Activated T-cell treated with anti-CD3 and anti-CD28 coated beads for 4 hours (primary cell): Measurements from ENCODE around the gene CACNA1B.
A peak's percentile ranks its signal among the peaks of the same experiment; 100 is the strongest.
"Not testable (repeated sequence)": the region's sequence is repeated elsewhere in the genome, so short reads cannot be mapped to it uniquely, and the experiment has no call there.

Experiments used
- DNase-seq: peaks from one replicate; pipeline ENCODE4 v3.0.0-alpha.2; 2020

The CACNA1B gene

DNA sequence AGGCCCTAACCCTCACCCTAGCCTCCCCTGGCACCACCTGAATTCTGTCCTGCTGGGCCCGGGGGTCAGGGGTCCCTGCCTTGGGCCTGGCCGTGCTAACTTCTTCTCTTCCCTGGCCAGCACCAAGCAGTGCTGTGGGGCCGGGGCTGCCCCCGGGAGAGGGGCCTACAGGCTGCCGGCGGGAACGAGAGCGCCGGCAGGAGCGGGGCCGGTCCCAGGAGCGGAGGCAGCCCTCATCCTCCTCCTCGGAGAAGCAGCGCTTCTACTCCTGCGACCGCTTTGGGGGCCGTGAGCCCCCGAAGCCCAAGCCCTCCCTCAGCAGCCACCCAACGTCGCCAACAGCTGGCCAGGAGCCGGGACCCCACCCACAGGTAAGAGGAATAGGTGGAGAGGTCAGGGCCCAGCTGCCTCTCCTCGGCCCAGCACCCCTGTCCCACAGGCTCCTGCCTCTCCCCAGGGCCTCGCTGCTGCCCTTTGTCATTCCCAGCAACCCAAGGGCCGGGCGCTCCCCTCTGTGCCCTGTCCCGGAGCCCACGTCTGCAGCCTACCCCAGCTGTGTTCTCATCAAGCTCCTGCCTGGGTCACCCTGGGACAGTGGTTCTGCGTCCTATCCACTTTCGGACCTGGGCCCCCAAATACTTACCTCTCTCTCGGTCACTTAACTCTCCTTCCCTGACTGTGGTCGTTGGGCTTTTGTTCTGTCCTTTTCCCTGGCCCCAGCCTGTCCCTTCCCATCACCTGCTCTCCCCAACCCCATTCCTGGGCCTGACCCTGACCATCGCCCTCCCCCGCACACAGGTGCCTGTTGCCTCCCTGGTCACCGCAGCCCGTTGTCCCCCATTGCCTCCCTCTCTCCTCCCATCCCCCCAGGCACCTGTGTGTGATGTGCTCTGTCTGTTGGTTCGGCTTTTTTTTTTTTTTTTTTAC is 243.2 kb downstream of the CACNA1B start:
- no peak for DNase-seq

DNA sequence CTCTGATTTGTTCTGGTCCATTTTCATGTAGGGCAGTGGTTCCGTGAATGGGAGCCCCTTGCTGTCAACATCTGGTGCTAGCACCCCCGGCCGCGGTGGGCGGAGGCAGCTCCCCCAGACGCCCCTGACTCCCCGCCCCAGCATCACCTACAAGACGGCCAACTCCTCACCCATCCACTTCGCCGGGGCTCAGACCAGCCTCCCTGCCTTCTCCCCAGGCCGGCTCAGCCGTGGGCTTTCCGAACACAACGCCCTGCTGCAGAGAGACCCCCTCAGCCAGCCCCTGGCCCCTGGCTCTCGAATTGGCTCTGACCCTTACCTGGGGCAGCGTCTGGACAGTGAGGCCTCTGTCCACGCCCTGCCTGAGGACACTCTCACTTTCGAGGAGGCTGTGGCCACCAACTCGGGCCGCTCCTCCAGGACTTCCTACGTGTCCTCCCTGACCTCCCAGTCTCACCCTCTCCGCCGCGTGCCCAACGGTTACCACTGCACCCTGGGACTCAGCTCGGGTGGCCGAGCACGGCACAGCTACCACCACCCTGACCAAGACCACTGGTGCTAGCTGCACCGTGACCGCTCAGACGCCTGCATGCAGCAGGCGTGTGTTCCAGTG is 244.0 kb downstream of the CACNA1B start:
- no peak for DNase-seq

DNA sequence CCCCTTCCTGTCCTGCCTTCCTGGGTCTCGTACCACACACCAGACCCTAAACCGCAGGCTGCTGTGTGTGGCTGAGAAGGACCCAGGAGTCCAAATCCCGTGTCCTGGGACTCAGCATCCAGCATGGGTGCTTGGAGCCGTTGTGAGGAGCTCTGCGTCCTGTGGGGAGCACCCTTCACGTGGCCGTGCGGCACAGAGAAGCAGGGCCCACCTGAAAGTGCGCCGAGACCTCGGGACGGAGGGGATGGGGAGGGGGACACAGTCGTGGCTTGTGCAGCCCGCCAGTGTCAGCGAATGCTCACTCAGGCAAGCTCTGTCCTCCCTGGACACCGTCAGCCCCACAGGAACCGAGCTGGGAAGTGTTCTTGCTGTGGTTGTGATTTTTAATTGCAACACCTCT is 244.6 kb downstream of the CACNA1B start:
- DNase-seq: no peak

DNA sequence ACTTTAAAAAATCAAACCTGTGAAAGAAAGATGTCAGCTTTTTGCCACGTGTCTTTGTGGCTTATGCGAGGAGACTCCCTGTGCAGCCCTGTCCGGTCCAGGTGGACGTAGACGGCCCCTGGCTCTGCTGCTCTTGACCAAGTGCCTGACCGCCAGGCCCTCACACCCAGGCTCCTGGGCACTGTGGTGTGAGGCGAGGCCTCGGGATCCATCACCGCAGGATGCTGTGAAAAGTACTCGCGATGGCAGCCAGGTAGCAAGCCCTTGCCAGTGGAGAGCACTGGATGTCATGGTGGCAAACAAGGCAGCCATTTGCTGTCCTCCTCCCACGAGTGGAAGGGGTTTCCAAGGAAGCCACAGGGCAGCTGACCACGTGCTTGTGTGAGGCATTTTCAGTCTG is 245.1 kb downstream of the CACNA1B start:
- DNase-seq: no peak

DNA sequence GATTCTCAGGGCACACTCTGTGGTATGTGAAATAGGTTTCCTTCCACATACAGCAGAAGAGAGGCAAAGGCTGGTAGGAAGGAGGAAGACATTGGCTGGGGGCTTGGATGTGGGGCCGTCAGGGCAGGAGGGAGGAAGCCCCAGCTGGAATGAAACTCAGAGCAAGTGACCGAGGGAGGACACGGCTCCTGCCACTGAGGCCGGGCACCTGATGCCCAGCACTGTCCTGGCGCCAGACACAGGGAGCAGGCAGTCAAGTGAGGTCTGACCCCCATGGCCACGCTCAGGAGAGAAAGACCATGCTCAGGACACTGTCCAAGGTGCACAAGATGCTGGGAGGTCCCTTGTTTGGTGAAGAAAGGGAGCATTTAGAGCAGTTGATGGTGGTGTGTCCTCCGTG is 245.5 kb downstream of the CACNA1B start:
- DNase-seq: no peak

DNA sequence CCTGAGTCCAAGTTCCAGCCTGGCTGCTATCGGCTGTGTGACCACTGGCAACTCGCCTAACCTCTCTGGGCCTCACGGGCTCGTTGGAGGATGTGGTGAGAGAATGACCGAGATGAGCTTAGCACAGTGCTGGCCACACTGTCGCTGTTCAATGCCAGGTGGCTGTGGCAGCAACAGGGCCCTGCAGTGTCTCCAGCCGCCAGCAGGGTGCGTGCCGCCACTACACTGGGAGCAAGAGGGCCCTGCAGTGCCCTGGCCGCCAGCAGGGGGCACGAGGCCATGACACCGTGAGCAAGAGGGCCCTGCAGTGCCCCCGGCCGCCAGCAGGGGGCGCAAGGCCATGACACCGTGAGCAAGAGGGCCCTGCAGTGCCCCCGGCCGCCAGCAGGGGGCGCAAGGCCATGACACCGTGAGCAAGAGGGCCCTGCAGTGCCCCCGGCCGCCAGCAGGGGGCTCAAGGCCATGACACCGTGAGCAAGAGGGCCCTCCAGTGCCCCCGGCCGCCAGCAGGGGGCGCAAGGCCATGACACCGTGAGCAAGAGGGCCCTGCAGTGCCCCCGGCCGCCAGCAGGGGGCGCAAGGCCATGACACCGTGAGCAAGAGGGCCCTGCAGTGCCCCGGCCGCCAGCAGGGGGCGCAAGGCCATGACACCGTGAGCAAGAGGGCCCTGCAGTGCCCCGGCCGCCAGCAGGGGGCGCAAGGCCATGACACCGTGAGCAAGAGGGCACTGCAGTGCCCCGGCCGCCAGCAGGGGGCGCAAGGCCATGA is 248.7 kb downstream of the CACNA1B start:
- not testable (repeated sequence) for DNase-seq

DNA sequence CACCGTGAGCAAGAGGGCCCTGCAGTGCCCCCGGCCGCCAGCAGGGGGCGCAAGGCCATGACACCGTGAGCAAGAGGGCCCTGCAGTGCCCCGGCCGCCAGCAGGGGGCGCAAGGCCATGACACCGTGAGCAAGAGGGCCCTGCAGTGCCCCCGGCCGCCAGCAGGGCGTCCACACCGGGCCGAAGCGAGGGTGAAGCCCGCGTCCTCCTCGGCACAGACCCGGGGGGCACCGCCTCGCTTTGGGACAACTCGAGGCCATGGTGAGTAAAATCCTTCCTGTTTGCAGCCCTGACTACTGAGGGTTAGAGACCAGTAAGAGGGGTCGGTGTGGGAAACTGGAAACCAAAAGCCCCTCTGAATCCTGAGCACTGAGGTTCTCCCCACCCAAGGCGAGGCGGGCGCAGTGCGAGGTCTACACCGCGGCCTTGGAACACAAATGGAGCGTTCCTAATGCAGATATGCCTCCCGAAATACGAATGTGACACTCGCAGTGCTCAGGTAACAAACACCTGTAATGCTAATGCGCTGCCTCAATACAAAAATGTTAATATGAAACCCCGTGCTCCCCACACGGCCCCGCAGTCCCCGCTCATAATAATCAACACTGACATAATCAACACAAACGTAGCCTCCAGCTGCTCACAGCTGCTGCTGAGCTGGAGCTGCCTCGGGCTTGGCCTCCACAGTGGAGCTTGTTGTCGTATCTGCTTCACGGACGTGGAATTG is 249.4 kb downstream of the CACNA1B start:
- not testable (repeated sequence) for DNase-seq

DNA sequence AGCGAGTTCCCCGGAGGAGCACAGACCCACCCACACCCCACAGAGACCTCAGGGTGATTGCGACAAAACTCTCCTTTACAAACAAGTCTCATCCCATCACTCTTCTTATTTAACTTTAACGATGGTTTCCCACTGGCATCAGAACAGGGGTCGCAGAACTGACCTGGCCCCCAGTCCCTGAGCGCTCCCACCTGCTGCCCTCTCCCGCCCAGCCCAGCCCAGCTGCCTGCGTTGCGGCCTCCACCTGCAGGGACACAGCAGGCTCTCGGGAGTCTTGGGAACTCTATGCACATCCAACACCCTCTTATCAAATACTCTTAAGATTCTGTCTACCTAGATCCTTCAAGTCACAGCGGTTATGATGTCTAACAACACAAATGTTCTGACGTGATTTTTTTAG is 250.4 kb downstream of the CACNA1B start:
- not testable (repeated sequence) for DNase-seq

DNA sequence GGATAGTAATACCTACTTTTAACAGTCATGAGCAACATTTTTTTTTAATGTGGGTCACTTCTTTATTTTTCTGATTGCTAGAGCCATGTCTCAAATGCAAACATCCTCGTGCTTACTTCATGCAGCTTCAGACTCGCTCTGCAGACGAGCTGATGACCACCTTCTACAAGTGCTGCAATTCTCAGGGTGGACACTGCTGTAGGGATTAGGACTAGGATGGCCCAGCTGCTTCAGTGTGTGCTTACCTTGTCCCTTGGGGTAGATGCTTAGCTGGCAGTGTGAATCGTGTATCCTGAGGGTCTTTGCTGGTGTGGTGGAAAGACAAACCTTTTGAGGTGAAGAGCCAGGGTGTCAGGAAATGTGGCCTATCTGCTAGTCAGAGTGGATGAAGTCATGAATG is 251.7 kb downstream of the CACNA1B start:
- not testable (repeated sequence) for DNase-seq

DNA sequence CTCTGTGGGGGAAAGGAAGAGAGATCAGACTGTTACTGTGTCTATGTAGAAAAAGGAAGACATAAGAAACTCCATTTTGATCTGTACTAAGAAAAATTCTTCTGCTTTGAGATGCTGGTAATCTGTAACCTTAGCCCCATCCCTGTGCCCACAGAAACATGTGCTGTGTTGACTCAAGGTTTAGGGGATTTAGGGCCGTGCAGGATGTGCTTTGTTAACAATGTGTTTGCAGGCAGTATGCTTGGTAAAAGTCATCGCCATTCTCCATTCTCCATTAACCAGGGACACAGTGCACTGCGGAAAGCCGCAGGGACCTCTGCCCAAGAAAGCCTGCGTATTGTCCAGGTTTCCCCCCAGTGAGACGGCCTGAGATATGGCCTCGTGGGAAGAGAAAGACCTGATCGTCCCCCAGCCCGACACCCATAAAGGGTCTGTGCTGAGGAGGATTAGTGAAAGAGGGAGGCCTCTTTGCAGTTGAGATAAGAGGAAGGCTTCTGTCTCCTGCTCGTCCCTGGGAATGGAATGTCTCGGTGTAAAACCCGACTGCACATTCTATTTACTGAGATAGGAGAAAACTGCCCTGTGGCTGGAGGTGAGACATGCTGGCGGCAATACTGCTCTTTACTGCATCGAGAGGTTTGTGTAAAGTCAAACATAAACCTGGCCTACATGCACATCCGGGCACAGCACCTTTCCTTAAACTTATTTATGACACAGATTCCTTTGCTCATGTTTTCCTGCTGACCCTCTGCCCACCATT is 255.5 kb downstream of the CACNA1B start:
- DNase-seq: not testable (repeated sequence)

DNA sequence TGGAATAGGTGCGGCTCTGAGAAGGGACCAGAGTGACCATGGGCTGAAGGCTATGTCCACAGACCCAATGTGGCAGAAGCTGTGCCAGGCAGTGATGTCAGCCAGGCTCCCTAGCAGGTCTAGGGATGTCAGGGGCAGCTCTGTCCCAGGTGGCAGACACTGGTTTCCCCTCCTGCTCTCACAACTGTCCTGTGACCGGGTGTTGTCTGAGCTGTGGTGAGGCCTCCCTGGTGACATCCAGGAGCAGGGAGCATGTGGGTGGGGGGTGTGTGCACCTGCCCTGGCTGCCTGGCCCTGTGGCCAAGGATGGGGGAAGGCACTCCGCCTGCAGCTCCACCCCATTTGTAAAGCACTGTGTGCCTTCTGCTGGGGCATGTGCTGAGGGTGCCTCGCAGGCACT is 257.0 kb downstream of the CACNA1B start:
- not testable (repeated sequence) for DNase-seq

DNA sequence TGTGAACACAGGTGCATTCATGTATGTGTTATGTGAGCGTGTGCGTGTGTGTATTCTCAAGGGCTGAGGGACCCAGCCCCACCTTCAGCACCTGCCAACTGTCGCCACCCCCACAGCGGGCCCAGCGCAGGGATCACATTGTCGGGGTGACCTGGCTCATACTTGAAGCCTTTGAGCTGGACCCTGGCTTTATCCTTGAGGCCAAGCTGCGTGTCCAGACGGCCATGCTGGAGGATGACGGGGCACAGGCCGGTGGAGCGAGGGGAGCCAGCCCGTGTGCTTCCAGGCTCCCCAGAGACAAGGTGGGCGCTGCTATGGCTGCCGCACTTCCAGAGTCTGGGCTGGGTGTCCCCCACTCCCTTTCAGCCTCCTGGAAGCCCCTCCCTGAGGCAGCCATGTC is 261.5 kb downstream of the CACNA1B start:
- DNase-seq: not testable (repeated sequence)

DNA sequence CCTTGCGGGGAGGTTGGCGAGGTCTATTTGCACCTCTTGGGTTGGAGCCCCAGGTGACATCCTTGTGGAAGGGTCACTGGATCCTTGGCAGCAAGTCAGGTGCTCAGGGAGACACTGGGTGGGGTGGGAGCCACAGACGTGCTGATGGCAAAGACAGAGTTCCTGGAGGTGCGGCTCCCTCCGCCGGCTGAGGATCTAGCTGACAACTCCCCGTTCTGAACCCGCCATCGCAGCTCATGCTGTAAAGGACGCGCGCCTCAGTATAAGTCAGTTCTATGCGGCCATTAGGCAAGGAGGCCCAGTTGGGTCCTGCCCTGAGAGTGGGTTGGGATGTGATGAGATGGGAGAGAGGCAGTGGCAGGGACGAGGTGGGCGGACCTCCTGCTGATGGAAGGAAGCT is 263.4 kb downstream of the CACNA1B start:
- not testable (repeated sequence) for DNase-seq

DNA sequence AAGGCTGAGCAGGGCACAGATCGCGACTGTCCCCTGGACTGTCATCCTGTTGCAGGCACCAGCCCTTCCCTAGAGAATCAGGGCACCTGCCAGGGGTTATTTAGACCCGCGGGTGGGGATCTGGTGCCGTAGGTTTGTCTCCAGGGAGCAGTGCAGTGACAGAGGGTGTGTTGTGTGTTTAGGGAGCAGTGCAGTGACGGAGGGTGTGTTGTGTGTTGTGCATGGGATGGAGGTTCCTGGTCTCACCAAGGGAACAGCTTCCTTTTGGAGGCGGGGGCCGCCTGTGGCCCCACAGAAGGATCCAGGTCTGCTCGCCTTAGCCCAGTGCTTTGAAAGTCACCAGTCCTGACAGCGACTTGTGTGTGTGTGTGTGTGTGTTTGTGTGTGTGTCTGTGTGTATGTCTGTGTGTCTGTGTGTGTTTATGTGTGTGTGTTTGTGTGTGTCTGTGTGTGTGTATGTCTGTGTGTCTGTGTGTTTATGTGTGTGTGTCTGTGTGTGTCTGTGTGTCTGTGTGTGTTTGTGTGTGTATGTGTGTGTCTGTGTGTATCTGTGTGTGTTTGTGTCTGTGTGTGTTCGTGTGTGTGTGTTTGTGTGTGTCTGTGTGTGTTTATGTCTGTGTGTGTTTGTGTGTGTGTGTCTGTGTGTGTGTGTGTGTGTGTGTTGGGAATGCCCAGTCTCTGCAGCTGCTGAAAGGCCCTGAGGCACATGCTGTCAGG is 265.1 kb downstream of the CACNA1B start:
- DNase-seq: not testable (repeated sequence)

DNA sequence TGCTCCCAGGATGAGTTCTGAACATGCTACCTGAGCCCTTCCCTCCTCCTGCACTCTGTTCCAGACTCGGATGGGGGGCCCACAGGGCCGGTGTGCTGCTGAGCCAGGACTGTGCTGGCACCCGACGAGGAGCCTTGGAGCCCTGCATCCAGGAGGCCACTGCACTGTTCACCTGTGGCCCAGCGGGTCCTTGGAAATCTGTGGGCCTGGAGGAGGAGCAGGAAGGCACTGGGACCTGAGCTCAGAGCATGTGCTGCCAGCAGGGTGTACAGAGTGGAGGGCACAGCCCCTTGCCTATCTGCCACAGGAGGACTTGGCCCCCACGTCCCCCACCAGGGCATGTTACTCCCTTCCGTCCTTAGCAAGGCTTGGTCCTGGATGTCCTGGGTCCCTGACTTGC is 265.9 kb downstream of the CACNA1B start:
- not testable (repeated sequence) for DNase-seq

DNA sequence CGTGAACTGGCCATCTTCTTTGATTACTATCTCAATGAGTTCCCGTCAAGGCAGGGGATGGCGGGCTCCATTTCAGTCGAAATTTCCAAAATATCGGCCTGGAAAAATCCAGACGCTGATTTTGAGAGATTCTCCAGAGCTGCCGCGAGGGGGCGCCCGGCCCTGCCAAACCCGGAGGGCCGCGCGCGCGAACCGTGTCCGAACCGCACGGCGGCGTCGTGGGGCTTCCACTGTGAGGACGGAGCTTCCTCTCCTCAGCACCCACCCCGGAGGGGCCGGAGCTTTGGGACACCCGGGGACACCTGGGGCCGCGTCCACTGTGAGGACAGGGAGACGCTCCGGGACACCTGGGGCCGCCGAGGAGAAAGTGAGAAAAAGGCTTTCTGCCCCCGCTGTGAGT is 270.0 kb downstream of the CACNA1B start:
- peak; percentile 8 for DNase-seq

DNA sequence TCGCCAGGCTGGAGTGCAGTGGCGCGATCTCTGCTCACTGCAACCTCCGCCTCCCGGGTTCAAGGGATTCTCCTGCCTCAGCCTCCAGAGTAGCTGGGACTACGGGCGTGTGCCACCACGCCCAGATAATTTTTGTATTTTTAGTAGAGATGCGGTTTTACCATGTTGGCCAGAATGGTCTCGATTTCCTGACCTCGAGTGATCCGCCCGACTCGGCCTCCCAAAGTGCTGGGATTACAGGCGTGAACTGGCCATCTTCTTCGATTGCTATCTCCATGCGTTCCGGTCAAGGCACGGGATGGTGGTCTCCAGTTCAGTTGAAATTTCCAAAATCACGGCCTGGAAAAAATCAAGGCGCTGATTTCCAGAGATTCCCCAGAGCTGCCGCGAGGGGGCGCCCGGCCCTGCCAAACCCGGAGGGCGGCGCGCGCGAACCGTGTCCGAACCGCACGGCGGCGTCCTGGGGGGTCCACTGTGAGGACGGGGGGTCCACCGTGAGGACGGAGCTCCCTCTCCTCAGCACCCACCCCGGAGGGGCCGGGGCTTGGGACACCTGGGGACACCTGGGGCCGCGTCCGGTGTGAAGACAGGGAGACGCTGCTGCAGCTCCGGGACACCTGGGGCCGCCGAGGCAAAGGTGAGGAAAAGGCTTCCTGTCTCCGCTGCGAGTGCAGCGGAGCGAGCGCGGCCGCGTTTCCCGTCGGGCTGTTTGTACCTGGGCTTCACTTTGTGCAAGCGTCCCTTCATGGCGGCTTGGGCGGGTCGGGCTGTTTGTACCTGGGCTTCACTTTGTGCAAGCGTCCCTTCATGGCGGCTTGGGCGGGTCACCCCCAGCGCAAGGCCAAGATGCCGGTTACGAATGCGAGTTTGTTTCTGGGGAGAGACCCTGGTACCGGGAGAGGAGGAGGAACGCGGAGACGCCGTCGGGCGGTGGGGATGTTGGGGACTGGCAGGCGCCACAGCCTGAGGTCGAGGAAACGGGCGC is 272.4 kb downstream of the CACNA1B start:
- peak; percentile 9 for DNase-seq

DNA sequence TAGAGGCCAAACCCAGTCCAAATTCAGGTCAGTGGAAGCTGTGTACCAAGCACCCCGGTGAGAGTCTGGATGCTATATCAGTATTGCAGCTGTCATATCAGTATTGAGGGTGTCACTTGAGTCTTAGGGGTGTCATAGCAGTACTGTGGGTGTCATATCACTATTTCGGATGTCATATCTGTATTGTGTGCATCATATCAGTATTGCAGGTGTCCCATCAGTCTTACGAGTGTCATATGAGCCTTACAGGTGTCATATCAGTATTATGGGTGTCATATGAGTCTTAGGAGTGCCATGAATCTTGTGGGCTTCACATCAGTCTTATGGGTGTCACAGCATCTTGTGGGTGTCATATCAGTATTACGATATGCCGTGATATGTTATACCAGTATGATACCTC is 278.2 kb downstream of the CACNA1B start:
- not testable (repeated sequence) for DNase-seq

DNA sequence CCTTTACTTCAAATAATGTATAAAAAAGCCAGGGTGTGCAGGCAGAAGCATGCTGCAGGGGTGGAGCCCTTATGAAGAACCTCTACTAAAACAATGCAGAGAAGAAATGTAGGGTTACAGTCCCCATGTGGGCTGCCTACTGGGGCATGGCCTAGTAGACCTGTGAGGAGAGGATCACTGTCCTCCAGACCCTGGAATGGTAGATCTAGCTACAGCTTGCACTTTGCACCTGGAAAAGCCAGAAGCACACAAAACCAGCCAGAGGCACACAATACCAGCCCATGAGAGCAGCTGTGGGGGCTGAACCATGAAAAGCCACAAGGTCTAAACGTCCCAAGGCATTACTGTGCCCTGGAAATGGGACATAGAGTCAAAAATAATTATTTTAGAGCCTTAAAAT is 289.2 kb downstream of the CACNA1B start:
- DNase-seq: not testable (repeated sequence)
